ENCODE measurements around the gene ADRA2C.

DNA sequence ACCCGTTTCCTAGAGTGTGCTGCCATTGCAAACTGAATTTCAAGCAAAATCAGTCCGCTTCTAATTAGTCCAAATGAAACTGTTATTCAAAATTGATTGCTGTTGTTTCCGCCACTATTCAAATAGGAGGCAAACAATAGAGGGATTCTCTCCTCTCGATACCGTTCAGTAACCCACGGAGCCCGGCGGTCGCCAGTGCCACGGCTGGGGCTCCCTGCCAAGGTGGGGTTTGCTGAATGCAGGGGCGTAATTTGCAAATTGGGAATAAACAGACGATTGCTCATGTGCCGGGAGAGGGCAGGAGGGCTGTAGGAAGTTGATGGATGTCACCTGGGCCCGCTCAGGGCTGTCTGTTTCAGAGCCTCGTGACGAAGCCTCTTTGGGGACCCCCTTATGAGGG is 8.8 kb downstream of the ADRA2C start:
- TF ChIP-seq POLR2AphosphoS5 (IDR thresholded peaks at IDR 0.05): no peak
- TF ChIP-seq, protein P1, sequence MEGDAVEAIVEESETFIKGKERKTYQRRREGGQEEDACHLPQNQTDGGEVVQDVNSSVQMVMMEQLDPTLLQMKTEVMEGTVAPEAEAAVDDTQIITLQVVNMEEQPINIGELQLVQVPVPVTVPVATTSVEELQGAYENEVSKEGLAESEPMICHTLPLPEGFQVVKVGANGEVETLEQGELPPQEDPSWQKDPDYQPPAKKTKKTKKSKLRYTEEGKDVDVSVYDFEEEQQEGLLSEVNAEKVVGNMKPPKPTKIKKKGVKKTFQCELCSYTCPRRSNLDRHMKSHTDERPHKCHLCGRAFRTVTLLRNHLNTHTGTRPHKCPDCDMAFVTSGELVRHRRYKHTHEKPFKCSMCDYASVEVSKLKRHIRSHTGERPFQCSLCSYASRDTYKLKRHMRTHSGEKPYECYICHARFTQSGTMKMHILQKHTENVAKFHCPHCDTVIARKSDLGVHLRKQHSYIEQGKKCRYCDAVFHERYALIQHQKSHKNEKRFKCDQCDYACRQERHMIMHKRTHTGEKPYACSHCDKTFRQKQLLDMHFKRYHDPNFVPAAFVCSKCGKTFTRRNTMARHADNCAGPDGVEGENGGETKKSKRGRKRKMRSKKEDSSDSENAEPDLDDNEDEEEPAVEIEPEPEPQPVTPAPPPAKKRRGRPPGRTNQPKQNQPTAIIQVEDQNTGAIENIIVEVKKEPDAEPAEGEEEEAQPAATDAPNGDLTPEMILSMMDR (IDR thresholded peaks at IDR 0.05 in 8 of 11, conservative IDR thresholded peaks at IDR 0.05 in 3 of 11): no peak

Measured in spleen (tissue), 7 donors.